Embryonic facial prominence (tissue), 1 donor: ENCODE results near the gene TMBIM1.
"Not testable (repeated sequence)": the region's sequence is repeated elsewhere in the genome, so short reads cannot be mapped to it uniquely, and the experiment has no call there.

ENCODE experiments used
- DNase-seq: peaks from one replicate; pipeline ENCODE4 v3.0.0-alpha.2; 2016; ENCODE audit errors: extremely low spot score

TMBIM1 gene

GRCh38 chr2:218291318-218292047 is 820 bp downstream of the TMBIM1 start:
- DNase-seq = no peak

- DNase-seq = no peak
These were observed 1.7 kb downstream of the TMBIM1 start for GRCh38 chr2:218290316-218291261.

GRCh38 chr2:218289639-218290315 is 2.5 kb downstream of the TMBIM1 start:
- DNase-seq = no peak

GRCh38 chr2:218286570-218287459 is 5.5 kb downstream of the TMBIM1 start:
- DNase-seq = peak; percentile 86

- DNase-seq = no peak
These were observed 6.7 kb downstream of the TMBIM1 start for GRCh38 chr2:218285604-218286003.

- no peak for DNase-seq
These were observed 8.0 kb downstream of the TMBIM1 start for GRCh38 chr2:218284106-218284811.

- no peak for DNase-seq
These were observed 9.9 kb downstream of the TMBIM1 start for GRCh38 chr2:218282173-218282991.

- DNase-seq = no peak
These were observed 10.9 kb downstream of the TMBIM1 start for GRCh38 chr2:218281449-218281848.

GRCh38 chr2:218280260-218280870 is 11.9 kb downstream of the TMBIM1 start:
- no peak for DNase-seq

- no peak for DNase-seq
These were observed 13.6 kb downstream of the TMBIM1 start for GRCh38 chr2:218278531-218279360.

GRCh38 chr2:218277921-218278320 is 14.4 kb downstream of the TMBIM1 start:
- no peak for DNase-seq

GRCh38 chr2:218276986-218277755 is 15.1 kb downstream of the TMBIM1 start:
- no peak for DNase-seq

GRCh38 chr2:218275371-218276072 is 16.8 kb downstream of the TMBIM1 start:
- no peak for DNase-seq

GRCh38 chr2:218274586-218274985 is 17.7 kb downstream of the TMBIM1 start:
- DNase-seq = no peak

- DNase-seq = no peak
These were observed 18.4 kb downstream of the TMBIM1 start for GRCh38 chr2:218273908-218274249.

- not testable (repeated sequence) for DNase-seq
These were observed 18.9 kb downstream of the TMBIM1 start for GRCh38 chr2:218273214-218273907.
